ENCODE results near the gene PTGDR.
A peak's percentile ranks its signal among the peaks of the same experiment; 100 is the strongest.

PTGDR gene

GRCh38 chr14:52267501-52268278 is at the start of gene PTGDR:
TSS of gene PTGDR (plus strand) at chr14:52267698. CDS start at chr14:52267815, 117 bp downstream.
- peak; percentile 58 for DNase-seq (ENCODE audit: low spot score)

- DNase-seq (ENCODE audit: low spot score), result no peak
Observed at GRCh38 chr14:52219488-52220084, 47.9 kb upstream of the PTGDR start.

GRCh38 chr14:52220924-52221811 is 46.3 kb upstream of the PTGDR start:
- DNase-seq (ENCODE audit: low spot score), result peak; percentile 22

- DNase-seq (ENCODE audit: low spot score), result no peak
Observed at GRCh38 chr14:52222901-52223300, 44.6 kb upstream of the PTGDR start.

- DNase-seq (ENCODE audit: low spot score), result no peak
Observed at GRCh38 chr14:52227619-52228222, 39.8 kb upstream of the PTGDR start.

GRCh38 chr14:52233693-52234092 is 33.8 kb upstream of the PTGDR start:
- no peak for DNase-seq (ENCODE audit: low spot score)

- DNase-seq (ENCODE audit: low spot score), result no peak
Observed at GRCh38 chr14:52235434-52235833, 32.1 kb upstream of the PTGDR start.

- no peak for DNase-seq (ENCODE audit: low spot score)
Observed at GRCh38 chr14:52235866-52236510, 31.5 kb upstream of the PTGDR start.

GRCh38 chr14:52238682-52239081 is 28.8 kb upstream of the PTGDR start:
- DNase-seq (ENCODE audit: low spot score), result no peak

GRCh38 chr14:52240623-52241022 is 26.9 kb upstream of the PTGDR start:
- DNase-seq (ENCODE audit: low spot score), result no peak

- DNase-seq (ENCODE audit: low spot score), result no peak
Observed at GRCh38 chr14:52241087-52241793, 26.3 kb upstream of the PTGDR start.

GRCh38 chr14:52244328-52244727 is 23.2 kb upstream of the PTGDR start:
- no peak for DNase-seq (ENCODE audit: low spot score)

GRCh38 chr14:52244997-52245396 is 22.5 kb upstream of the PTGDR start:
- no peak for DNase-seq (ENCODE audit: low spot score)

GRCh38 chr14:52248057-52248456 is 19.4 kb upstream of the PTGDR start:
- peak; percentile 25 for DNase-seq (ENCODE audit: low spot score)

- no peak for DNase-seq (ENCODE audit: low spot score)
Observed at GRCh38 chr14:52251724-52252123, 15.8 kb upstream of the PTGDR start.

- DNase-seq (ENCODE audit: low spot score), result no peak
Observed at GRCh38 chr14:52253503-52253902, 14.0 kb upstream of the PTGDR start.

- no peak for DNase-seq (ENCODE audit: low spot score)
Observed at GRCh38 chr14:52254086-52254485, 13.4 kb upstream of the PTGDR start.

GRCh38 chr14:52258783-52259182 is 8.7 kb upstream of the PTGDR start:
- DNase-seq (ENCODE audit: low spot score), result no peak

GRCh38 chr14:52259434-52259833 is 8.1 kb upstream of the PTGDR start:
- no peak for DNase-seq (ENCODE audit: low spot score)

- DNase-seq (ENCODE audit: low spot score), result no peak
Observed at GRCh38 chr14:52262600-52262999, 4.9 kb upstream of the PTGDR start.

GRCh38 chr14:52263190-52263589 is 4.3 kb upstream of the PTGDR start:
- DNase-seq (ENCODE audit: low spot score), result no peak
